ENCODE measurements around the gene KCTD17. TPM values are rescaled to one million over a fixed set of nuclear protein-coding genes. Genes with fewer than 3 reads are reported as not detected.

Gene KCTD17
- total RNA-seq, 4 donors from 2014 or later = 0.59 to 31.7 (median 15.4) TPM

DNA sequence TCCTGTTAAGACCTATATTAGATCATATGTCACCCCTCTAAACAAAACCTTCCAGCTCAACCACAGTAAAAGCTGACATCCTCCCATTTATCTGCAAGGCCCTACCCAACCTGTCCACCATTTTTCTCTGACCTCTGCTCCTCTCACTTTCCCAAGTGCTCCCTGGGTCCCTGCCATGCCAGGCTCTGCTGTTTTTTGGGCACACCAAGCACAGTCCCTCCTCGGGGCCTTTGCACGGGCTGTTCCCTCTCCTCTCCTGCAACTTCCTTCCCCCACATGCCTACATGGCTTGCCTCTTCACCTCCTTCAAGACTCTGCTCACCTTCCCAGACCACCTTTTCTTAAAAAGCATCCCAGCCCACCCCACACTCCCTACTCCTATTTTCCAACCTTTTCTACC, 42.1 kb upstream of the KCTD17 start:
- TF ChIP-seq CTCF (IDR thresholded peaks at IDR 0.05) = no peak
- TF ChIP-seq POLR2A (IDR thresholded peaks at IDR 0.05) = no peak
- Histone ChIP-seq H3K27me3 (no peaks in the 10 kb centered on the region), H3K4me3 (no peak overlapping the region), H3K36me3 (no peaks in the 10 kb centered on the region), H3K27ac (no peak overlapping the region), H3K9me3 (no peaks in the 10 kb centered on the region), H3K4me1 (no peaks in the 10 kb centered on the region)
- no peak for DNase-seq
- intact Hi-C loops (cut with DNase I; ENCODE audit: low total_unique reads) = no loop called here

DNA sequence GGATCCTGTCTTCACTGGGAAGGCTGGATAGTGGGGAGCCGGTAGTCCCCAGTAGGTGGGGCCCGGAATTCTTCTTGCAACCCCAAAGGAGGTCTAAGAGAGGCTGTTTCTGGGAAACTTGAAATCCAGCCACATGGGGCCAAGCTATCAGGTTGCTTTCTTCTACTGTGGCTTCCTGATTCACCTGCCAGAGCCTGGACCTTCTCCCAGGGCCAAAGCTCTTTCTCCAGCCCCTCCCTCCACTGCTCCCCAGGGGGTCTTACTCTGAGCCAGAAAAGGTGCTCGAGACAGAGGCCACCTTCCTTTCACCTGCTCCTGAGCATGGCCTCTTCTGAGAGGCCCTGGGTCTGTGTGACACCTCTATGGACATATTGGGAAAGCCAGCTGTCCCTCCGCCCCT, 41.4 kb upstream of the KCTD17 start:
- no peaks in the 10 kb centered on the region for H3K36me3 ChIP-seq
- no peak overlapping the region for H3K27ac ChIP-seq
- no peak for DNase-seq
- no peaks in the 10 kb centered on the region for H3K27me3 ChIP-seq
- intact Hi-C loops (cut with DNase I; ENCODE audit: low total_unique reads) = no loop called here
- no peak overlapping the region for H3K4me3 ChIP-seq
- H3K9me3 ChIP-seq = no peaks in the 10 kb centered on the region
- TF ChIP-seq POLR2A (IDR thresholded peaks at IDR 0.05) = no peak
- TF ChIP-seq CTCF (IDR thresholded peaks at IDR 0.05) = no peak
- no peaks in the 10 kb centered on the region for H3K4me1 ChIP-seq

DNA sequence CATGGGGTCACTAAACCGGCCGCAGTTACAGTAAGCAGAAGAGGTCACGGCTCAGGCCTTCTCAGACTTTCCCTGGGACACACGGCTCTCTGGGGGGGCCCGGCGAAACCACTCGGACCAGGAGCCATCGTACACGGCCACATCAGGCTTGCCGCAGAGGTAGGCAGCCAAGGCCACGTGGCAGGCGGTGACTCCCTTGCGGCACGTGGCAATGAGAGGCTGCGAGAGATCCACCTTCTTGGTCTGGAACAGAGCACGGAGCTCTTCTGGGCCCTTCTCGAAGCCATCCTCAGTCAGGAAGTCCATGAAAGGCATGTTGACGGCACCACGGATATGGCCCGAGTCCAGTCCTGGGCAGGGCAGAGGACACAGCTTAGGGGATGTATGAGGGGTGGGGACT, 40.6 kb upstream of the KCTD17 start:
- Histone ChIP-seq H3K9me3 (no peaks in the 10 kb centered on the region), H3K4me3 (no peak overlapping the region), H3K27me3 (no peaks in the 10 kb centered on the region), H3K27ac (no peak overlapping the region), H3K36me3 (no peaks in the 10 kb centered on the region), H3K4me1 (no peaks in the 10 kb centered on the region)
- intact Hi-C loops (cut with DNase I; ENCODE audit: low total_unique reads) = no loop called here
- no peak for DNase-seq
- TF ChIP-seq POLR2A (IDR thresholded peaks at IDR 0.05) = no peak

DNA sequence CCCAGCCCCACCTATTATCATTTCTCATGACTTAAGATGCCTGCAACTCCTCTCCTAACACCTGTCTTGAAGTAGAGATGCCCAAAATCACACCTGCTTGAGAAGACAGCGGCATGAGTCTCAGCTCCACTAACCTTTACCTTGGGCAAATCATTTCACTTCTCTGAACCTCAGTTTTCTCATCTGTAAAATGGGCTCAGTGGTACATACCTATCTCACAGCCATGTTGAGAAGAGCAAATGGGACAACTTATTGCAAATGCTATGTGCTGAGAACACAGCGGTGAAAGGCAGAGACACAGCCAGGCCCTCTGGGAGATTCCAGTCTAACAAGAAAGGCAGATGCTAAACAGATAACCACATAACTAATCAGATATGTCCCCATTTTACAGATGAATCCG, 40.1 kb upstream of the KCTD17 start:
- Histone ChIP-seq H3K27ac (no peak overlapping the region), H3K9me3 (no peaks in the 10 kb centered on the region), H3K4me1 (no peaks in the 10 kb centered on the region), H3K36me3 (no peaks in the 10 kb centered on the region), H3K4me3 (no peak overlapping the region), H3K27me3 (no peaks in the 10 kb centered on the region)
- no peak for DNase-seq
- intact Hi-C loops (cut with DNase I; ENCODE audit: low total_unique reads) = no loop called here
- TF ChIP-seq CTCF (IDR thresholded peaks at IDR 0.05) (no peak), POLR2A (IDR thresholded peaks at IDR 0.05) (no peak)

GRCh38 chr22:37012262-37012904, 39.2 kb upstream of the KCTD17 start:
- Histone ChIP-seq H3K36me3 (no peaks in the 10 kb centered on the region), H3K4me1 (peaks cover 0 to 6% of the 10 kb centered on the region in 2 donors), H3K27me3 (no peaks in the 10 kb centered on the region), H3K9me3 (no peaks in the 10 kb centered on the region), H3K4me3 (no peak overlapping the region), H3K27ac (no peak overlapping the region)
- TF ChIP-seq POLR2A (IDR thresholded peaks at IDR 0.05) (no peak), CTCF (IDR thresholded peaks at IDR 0.05) (no peak)
- intact Hi-C loops (cut with DNase I; ENCODE audit: low total_unique reads) = no loop called here
- no peak for DNase-seq

DNA sequence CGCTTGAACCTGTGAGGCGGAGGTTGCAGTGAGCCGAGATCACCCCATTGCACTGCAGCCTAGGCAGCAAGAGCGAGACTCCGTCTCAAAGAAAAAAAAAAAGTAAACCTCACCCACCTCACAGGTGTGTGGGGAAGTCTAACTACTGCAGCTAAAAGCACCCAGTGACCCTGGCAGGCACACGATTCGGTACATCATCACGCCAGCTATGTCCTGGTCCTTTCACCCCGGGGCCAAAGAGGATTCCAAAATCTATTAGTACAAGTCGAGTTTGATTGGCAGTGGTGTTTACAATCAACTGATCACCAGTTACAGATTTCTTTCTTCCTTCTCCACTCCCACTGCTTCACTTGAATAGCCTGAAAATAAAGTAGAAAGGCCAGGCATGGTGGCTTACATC, 38.6 kb upstream of the KCTD17 start:
- Histone ChIP-seq H3K36me3 (no peaks in the 10 kb centered on the region), H3K9me3 (no peaks in the 10 kb centered on the region), H3K27ac (no peak overlapping the region), H3K27me3 (no peaks in the 10 kb centered on the region), H3K4me1 (peaks cover 0 to 7% of the 10 kb centered on the region in 2 donors), H3K4me3 (no peak overlapping the region)
- no peak for TF ChIP-seq POLR2A (IDR thresholded peaks at IDR 0.05)
- no peak for TF ChIP-seq CTCF (IDR thresholded peaks at IDR 0.05)
- intact Hi-C loops (cut with DNase I; ENCODE audit: low total_unique reads) = no loop called here
- no peak for DNase-seq
